ENCODE measurements around the gene PCSK4.

GRCh38 chr19:1467215-1467489 is 23.0 kb downstream of the PCSK4 start:
- TF ChIP-seq, protein P1, sequence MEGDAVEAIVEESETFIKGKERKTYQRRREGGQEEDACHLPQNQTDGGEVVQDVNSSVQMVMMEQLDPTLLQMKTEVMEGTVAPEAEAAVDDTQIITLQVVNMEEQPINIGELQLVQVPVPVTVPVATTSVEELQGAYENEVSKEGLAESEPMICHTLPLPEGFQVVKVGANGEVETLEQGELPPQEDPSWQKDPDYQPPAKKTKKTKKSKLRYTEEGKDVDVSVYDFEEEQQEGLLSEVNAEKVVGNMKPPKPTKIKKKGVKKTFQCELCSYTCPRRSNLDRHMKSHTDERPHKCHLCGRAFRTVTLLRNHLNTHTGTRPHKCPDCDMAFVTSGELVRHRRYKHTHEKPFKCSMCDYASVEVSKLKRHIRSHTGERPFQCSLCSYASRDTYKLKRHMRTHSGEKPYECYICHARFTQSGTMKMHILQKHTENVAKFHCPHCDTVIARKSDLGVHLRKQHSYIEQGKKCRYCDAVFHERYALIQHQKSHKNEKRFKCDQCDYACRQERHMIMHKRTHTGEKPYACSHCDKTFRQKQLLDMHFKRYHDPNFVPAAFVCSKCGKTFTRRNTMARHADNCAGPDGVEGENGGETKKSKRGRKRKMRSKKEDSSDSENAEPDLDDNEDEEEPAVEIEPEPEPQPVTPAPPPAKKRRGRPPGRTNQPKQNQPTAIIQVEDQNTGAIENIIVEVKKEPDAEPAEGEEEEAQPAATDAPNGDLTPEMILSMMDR (conservative IDR thresholded peaks at IDR 0.05): no peak; the same call in 1 of the 2 replicates
- no peak for TF ChIP-seq ZFX (IDR thresholded peaks at IDR 0.05)

All from C4-2B (cell line).